ENCODE data around the gene TFB1M.

TFB1M gene

DNA sequence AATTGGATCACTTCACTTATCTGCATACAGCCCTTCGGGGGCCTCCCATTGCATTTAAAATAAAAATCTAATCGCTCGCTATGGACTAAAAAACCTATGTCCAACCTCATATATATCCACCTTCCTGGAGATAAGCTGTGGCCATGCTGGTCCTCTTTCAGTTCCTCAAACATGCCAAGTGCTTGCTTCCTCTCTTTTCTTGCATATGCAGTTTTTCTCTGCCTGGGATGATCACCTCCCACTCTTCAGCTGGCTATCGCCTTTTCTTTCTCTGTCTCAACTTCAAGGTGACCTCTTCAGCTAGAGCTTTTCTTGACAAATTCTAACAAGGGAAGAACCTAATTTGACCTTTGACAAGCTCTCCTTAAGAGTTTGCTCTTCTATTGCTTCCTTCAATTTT lies 5.6 kb upstream of the TFB1M start:
- no peaks in the 10 kb centered on the region for H3K36me3 ChIP-seq (ENCODE audit: control insufficient read depth, insufficient read depth, low read length)
- H3K27me3 ChIP-seq (replicated peaks; ENCODE audit: control insufficient read depth, insufficient read depth, low read length), result no peaks in the 10 kb centered on the region
- H3K4me3 ChIP-seq (replicated peaks; ENCODE audit: low read depth, low read length), result no peak overlapping the region
- TF ChIP-seq, protein P1, sequence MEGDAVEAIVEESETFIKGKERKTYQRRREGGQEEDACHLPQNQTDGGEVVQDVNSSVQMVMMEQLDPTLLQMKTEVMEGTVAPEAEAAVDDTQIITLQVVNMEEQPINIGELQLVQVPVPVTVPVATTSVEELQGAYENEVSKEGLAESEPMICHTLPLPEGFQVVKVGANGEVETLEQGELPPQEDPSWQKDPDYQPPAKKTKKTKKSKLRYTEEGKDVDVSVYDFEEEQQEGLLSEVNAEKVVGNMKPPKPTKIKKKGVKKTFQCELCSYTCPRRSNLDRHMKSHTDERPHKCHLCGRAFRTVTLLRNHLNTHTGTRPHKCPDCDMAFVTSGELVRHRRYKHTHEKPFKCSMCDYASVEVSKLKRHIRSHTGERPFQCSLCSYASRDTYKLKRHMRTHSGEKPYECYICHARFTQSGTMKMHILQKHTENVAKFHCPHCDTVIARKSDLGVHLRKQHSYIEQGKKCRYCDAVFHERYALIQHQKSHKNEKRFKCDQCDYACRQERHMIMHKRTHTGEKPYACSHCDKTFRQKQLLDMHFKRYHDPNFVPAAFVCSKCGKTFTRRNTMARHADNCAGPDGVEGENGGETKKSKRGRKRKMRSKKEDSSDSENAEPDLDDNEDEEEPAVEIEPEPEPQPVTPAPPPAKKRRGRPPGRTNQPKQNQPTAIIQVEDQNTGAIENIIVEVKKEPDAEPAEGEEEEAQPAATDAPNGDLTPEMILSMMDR (IDR thresholded peaks at IDR 0.05; ENCODE audit: insufficient read depth, low read length, poor library complexity, severe bottlenecking), result no peak
- no peak for DNase-seq (ENCODE audit: extremely low read depth, insufficient read length)

DNA sequence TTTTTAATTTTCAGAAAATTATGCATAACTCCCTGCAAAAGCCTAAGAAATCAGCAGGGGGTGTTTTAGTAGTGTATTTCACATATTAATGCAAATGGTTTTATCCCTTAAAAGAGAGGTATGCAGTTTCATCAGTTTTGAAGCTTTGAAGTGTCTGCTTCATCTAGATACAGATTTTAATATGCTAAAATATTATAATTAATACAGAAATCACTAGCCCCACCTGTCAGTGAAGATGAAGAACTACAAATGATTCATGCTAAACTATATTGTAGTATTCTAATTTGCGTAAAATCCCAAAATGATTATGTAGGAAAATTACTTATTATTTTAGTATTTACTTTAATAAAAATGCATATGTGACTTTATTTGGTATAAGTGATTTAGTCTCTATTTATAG lies 2.9 kb upstream of the TFB1M start:
- TF ChIP-seq, protein P1 (IDR thresholded peaks at IDR 0.05; ENCODE audit: insufficient read depth, low read length, poor library complexity, severe bottlenecking), result no peak

DNA sequence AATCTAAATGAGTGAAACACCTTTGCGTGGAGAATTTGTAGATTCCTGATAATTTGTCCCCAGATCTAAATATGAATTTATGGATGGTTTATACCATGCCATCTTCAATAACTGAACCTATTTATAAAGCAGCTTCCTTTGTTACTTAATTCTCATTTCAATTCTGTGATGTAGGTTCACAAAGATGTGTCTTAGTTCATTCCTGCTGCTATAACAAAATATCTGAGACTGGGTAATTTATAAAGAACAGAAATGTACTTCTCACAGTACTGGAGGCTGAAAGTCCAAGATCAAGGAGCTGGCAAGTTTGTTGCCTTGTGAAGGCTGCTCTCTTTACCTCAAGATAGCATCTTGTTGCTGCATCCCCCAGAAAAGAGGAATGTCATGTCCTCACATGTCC lies 2.1 kb upstream of the TFB1M start:
- Histone ChIP-seq H3K4me3 (replicated peaks; ENCODE audit: low read depth, low read length) (no peak overlapping the region), H3K27me3 (replicated peaks; ENCODE audit: control insufficient read depth, insufficient read depth, low read length) (no peaks in the 10 kb centered on the region), H3K36me3 (ENCODE audit: control insufficient read depth, insufficient read depth, low read length) (no peaks in the 10 kb centered on the region)
- TF ChIP-seq, protein P1 (IDR thresholded peaks at IDR 0.05; ENCODE audit: insufficient read depth, low read length, poor library complexity, severe bottlenecking), result no peak
- DNase-seq (ENCODE audit: extremely low read depth, insufficient read length), result no peak

More for the DNA sequence above, 2.9 kb upstream of the TFB1M start:
- no peaks in the 10 kb centered on the region for H3K36me3 ChIP-seq (ENCODE audit: control insufficient read depth, insufficient read depth, low read length)
- DNase-seq (ENCODE audit: extremely low read depth, insufficient read length), result no peak
- H3K4me3 ChIP-seq (replicated peaks; ENCODE audit: low read depth, low read length), result no peak overlapping the region
- no peaks in the 10 kb centered on the region for H3K27me3 ChIP-seq (replicated peaks; ENCODE audit: control insufficient read depth, insufficient read depth, low read length)

DNA sequence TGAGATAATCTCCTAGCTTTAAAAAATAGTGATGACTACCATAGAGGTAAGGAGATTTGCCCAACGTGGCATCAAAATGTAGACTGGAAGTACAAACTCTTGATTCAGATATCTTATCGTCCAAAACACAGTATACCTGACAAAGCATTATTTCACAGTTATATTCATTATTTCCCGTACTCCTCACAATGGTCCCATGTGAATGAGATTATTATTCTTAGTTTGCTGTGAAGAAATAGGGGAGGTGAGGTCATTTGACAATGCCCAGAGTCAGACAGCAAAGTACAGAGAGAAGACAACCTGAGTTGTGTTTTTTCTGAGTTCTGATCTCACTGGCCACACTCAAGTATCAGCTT lies 1.2 kb upstream of the TFB1M start:
- H3K36me3 ChIP-seq (ENCODE audit: control insufficient read depth, insufficient read depth, low read length), result no peaks in the 10 kb centered on the region
- H3K27me3 ChIP-seq (replicated peaks; ENCODE audit: control insufficient read depth, insufficient read depth, low read length), result no peaks in the 10 kb centered on the region
- no peak for DNase-seq (ENCODE audit: extremely low read depth, insufficient read length)
- peak overlapping the region; percentile 100 for H3K4me3 ChIP-seq (replicated peaks; ENCODE audit: low read depth, low read length)
- TF ChIP-seq, protein P1 (IDR thresholded peaks at IDR 0.05; ENCODE audit: insufficient read depth, low read length, poor library complexity, severe bottlenecking), result no peak

DNA sequence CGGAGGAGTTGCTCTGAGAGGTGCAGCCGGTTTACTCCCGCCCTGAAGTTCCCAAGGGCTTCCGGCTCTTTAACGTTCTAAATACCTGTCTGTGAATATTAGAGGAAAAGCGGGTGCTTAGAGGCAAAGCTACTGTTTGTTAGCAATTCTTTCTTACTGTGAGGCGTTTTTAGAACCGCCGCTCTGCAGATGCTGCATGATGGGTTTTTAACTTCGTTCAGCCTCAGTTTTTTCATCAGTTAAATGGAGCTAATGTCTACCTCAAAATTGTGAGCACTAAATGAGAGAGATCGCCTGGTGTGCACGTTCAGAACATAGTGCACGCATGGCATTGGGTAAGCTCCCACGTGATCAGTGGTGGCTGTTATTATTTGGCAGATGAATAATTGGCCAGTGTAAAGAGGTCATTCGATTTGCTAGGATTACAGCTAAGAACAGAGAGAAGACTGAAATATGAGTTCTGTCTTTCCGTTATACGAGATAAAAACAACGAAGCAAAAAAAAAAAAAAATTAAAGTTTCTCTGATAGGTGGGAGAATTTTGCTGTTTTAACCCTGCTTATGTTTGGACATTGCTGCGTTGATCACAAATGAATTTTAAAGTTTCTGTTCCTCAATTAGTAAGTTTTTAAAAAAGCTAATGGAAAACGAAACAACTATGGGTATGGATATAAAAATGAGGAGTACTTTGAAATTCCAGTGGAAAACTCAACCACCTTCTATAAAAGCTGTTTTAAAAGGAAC lies 660 bp upstream of the TFB1M start:
- H3K4me3 ChIP-seq (replicated peaks; ENCODE audit: low read depth, low read length), result peak overlapping the region; percentile 100
- H3K27me3 ChIP-seq (replicated peaks; ENCODE audit: control insufficient read depth, insufficient read depth, low read length), result no peaks in the 10 kb centered on the region
- TF ChIP-seq, protein P1 (IDR thresholded peaks at IDR 0.05; ENCODE audit: insufficient read depth, low read length, poor library complexity, severe bottlenecking), result no peak
- no peak for DNase-seq (ENCODE audit: extremely low read depth, insufficient read length)
- H3K36me3 ChIP-seq (ENCODE audit: control insufficient read depth, insufficient read depth, low read length), result no peaks in the 10 kb centered on the region; the same call in 1 of the 2 replicates
